ENCODE results near the gene CCDC185.
"Not testable (repeated sequence)": the region's sequence is repeated elsewhere in the genome, so short reads cannot be mapped to it uniquely, and the experiment has no call there.

The CCDC185 gene

GRCh38 chr1:223394706-223395105 lies 1.5 kb downstream of the CCDC185 start:
- DNase-seq (ENCODE audit: low spot score) = no peak

GRCh38 chr1:223399393-223399792 lies 6.2 kb downstream of the CCDC185 start:
- not testable (repeated sequence) for DNase-seq (ENCODE audit: low spot score)

DNA sequence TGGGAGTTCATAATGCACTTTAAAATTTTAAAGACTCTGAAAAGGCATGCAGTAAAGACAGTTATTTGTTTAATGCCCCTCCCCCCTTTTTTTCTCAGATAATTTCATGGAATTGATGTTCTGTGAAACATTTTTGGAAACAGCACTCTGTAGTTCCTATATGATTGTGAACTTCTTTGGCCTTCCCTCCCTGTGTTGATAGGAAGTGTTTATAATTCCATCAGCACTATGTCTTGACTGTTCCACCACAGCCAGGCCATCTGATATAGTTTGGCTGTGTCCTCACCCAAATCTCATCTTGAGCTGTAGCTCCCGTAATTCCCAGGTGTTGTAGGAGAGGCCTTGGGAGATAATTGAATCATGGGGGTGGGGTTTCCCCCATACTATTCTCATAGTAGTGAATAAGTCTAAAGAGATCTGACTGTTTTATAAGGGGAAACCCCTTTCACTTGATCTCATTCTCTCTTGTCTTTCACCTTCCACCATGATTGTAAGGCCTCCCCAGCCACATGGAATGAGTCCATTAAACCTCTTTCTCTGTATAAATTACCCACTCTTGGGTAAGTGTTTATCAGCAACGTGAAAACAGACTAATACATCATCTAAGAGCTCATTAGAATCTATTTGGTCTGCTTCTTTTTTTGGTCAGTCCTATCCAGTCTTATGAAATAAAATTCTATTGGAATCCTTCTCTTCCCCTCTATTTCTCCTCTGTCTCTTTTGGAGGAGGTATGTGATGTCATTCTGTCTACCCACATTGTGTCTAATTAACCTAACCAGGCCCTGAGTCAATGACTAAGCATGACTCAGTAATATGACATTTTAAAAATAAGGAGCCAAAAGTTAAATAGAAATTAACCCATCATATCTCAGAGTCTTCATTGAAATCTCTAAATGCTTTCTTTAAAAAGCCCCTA lies 8.9 kb downstream of the CCDC185 start:
- DNase-seq (ENCODE audit: low spot score) = no peak

DNA sequence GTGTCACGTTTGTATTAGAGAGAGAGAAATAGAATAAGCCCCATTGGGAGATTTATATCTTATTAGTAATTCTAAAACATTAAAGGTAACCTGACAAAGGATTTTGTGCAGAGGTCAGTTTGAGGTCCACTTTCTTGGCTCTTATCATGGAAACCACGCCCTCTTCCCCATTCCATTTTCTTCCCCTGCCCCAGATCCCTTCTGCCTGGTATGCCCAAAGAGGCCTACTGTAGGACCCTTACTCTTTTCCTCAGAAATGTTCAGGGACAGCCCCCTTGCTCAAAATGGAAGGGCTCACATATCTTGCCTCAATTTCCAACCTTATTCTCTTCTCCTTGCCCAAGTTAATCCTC lies 9.6 kb downstream of the CCDC185 start:
- no peak for DNase-seq (ENCODE audit: low spot score)

- no peak for DNase-seq (ENCODE audit: low spot score)
These were observed 10.1 kb downstream of the CCDC185 start for GRCh38 chr1:223403184-223403815.

- no peak for DNase-seq (ENCODE audit: low spot score)
These were observed 12.3 kb downstream of the CCDC185 start for GRCh38 chr1:223405507-223405906.

DNA sequence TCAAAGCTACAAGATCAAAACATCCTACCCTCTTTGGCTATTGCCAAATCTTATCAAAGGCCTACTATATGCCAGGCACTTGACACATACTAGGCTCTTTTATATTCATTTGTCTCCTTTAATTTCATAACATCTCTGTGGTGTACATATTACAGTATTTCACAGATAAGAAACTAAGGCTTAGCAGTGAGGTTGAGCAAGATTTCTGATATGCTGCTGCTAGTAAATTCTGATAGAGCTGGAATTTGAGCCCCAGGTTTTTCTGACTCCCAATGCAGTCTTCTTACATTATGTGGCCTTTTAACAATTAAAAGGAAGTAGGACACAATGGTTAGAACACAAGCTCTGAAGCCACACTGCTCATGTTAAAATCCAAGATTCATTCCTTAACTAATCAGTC lies 16.8 kb downstream of the CCDC185 start:
- DNase-seq (ENCODE audit: low spot score) = no peak

- no peak for DNase-seq (ENCODE audit: low spot score)
These were observed 18.1 kb downstream of the CCDC185 start for GRCh38 chr1:223411309-223411708.

DNA sequence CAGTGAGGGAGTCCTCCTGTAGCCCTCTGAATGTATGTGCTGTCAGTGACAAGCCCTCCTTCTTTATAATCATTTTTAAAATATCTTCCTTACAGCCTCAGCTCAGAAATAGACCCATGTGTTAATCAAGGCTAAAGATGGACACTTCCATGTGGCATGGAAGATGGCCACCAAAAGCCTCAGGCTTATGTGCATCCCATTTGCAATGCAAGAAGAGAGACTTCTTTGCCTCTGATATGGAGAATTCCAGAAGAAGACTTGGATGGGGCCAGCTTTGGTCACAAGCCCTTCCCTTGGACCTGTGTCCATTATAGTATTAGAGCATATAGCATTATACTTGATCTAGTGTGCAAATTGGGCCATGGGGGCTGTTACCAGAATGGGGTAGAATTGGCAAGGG lies 18.5 kb downstream of the CCDC185 start:
- no peak for DNase-seq (ENCODE audit: low spot score)

GRCh38 chr1:223413216-223413615 lies 20.0 kb downstream of the CCDC185 start:
- no peak for DNase-seq (ENCODE audit: low spot score)

DNA sequence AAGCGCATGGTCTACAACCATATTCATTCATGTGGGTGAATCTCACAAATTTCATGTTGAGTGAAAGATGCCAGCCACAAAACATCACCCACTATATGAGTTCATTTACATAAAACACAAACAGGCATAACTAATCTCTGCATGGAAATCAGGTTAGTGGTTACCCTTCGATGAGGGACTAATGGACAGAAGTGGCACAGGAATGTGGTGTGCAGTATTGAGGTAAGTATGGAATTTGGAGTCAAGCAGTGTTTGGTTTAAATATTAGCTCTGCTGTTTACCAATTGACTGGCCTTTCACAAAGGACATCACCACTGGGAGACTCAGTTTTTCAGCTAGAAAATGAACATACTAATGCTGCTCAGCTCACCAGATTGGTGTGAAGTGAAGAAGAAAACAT lies 24.2 kb downstream of the CCDC185 start:
- no peak for DNase-seq (ENCODE audit: low spot score)

DNA sequence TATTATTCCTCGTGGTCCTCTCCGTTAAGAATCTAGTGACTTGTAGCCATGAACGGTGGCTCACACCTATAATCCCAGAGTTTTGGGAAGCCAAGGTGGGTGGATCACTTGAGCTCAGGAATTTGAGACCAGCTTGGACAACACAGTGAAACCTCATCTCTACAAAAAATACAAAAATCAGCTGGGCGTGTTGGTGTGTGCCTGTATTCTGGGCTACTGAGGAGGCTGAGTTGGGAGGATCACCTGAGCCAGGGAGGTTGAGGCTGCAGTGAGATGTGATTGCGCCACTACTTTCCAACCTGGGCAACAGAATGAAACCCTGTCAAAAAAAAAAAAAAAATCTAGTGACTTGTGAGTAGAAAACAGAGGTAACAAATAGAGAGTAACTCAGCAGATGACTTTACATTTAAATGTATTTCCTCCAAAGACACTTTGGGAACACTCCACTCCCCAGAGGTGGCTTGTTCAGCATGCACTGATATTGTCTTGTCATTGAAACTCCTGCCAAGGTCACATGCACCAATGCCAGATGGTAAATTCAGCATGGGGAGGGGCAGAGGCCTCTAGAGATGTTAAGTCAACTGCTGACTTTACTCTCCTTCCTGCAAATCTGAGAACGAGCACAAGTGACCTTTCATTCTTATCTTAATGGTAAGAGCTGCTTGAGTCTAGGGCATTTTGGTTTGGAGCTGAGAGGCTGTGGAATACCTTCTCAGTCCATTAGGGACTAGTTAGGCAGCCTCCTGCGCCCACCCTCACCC lies 24.9 kb downstream of the CCDC185 start:
- no peak for DNase-seq (ENCODE audit: low spot score)

DNA sequence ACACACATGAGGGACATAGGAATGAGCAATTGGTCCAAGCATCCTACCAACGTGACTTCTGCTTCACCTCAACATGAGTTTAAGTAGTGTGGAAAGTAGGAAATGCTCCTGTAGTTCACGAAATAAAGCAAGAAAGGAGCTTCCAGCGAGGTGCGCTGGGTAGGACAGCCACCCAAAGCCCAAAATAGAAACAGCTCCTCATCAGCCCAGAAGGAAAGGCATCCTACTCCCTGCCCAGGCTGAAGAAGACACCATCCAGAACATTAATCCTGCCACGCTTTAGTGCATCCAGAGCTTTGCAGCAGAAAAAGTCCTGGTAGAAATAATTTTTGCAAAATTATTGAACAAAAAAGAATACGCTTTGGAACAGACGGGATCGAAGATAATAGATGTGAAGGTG lies 25.9 kb downstream of the CCDC185 start:
- no peak for DNase-seq (ENCODE audit: low spot score)

DNA sequence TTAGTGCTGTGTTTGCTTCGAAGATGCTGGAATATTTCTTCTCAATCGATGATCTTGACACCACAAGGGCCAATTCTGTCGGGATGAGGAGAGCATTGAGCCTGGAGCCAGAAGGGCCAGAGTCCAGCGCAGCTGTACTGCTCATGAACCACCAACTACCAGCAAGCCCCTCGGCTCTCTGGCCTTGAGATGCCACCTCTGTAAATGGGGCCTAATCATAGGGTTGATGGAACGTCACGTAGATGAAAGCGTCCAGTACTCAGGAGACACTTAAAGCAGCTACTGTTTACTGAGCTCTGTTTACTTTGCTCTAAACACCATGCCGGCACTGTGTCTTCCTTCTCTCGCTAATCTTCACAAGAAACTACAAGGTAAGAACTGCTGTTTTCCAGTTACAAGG lies 26.3 kb downstream of the CCDC185 start:
- DNase-seq (ENCODE audit: low spot score) = no peak

- DNase-seq (ENCODE audit: low spot score) = no peak
These were observed 27.8 kb downstream of the CCDC185 start for GRCh38 chr1:223421025-223421424.

GRCh38 chr1:223421676-223422075 lies 28.5 kb downstream of the CCDC185 start:
- DNase-seq (ENCODE audit: low spot score) = no peak

DNA sequence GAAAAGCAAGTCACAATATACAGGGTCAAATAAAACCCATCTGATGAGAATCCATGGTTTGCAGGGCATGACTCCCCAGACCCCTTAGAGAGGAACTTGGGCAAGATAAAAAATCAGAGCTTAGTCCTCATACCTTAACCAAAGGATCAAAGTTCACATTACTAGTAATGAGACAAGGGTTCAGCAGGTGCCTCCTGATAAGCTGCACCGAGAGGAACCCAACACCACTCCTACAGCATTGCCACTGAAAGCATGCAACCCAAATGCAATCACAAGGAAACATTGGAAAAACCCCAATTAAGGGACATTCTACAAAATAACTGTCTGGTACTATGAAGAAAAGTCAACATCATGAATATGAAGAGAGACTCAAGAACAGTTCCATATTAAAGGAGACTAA lies 29.7 kb downstream of the CCDC185 start:
- DNase-seq (ENCODE audit: low spot score) = no peak

GRCh38 chr1:223423641-223424233 lies 30.5 kb downstream of the CCDC185 start:
- no peak for DNase-seq (ENCODE audit: low spot score)

GRCh38 chr1:223425550-223425949 lies 32.3 kb downstream of the CCDC185 start:
- DNase-seq (ENCODE audit: low spot score) = no peak

DNA sequence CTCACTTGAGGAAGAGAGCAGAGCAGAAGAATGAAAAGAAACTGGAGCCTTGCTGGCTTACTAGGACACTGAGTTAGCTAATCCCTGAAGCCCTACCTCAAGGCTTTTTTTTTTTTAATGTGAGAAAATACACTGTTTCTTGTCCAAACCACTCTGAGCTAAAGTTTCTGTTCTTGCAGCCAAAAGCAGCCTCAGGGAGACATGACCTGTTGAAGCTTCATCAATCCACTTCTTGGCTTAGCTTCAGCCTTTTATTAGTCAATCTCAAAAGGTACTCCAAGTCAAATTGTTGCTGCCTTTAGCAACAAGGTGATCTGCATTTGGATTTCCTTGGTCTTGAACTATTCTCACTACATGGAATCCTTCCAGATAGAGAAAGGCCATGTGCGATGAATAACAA lies 33.7 kb downstream of the CCDC185 start:
- no peak for DNase-seq (ENCODE audit: low spot score)

DNA sequence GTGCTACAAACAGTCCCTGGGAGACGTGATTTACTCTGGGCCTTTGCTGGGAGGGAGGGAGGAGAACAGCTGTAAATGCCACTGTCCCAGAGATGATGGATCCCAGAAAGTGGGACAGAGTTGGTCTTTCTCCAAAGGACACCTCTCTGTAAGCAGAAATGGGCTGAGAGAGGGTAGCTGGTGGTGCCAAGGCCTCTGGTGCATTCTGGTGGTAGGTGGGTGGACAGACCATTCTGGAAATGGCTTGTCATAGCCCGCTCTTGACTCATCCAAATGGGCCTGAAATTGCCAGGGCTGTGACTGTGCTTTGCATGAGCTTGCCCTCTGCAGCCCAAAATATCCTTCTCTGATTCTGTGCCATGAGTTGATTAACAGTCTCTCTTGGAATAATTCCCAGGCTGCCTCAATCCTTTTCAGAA lies 36.1 kb downstream of the CCDC185 start:
- no peak for DNase-seq (ENCODE audit: low spot score)

GRCh38 chr1:223429821-223430220 lies 36.6 kb downstream of the CCDC185 start:
- DNase-seq (ENCODE audit: low spot score) = no peak

GRCh38 chr1:223430236-223430635 lies 37.0 kb downstream of the CCDC185 start:
- no peak for DNase-seq (ENCODE audit: low spot score)

Measured in ecto neural progenitor cell (in vitro differentiated cells).